Mesenchymal stem cell (in vitro differentiated cells and primary cell): ENCODE results near the gene MYL5.

Source experiments
- DNase-seq: peaks from one replicate; pipeline ENCODE4 v3.0.0-alpha.2; 2013
- H2AFZ ChIP-seq: one replicate; pipeline ENCODE4 v1.6.1; 2013; ENCODE audit warnings: low read depth, mild to moderate bottlenecking, control low read depth, inconsistent platforms, low read length, moderate library complexity
- H2AK5ac ChIP-seq: 2 replicates; pipeline ENCODE4 v1.6.1; 2013; ENCODE audit warnings: low read length, moderate library complexity, mild to moderate bottlenecking, inconsistent platforms; ENCODE audit not compliant: severe bottlenecking
- H2BK120ac ChIP-seq: one replicate; pipeline ENCODE4 v1.6.1; 2013; ENCODE audit warnings: low read depth, mild to moderate bottlenecking, inconsistent platforms, low read length, moderate library complexity
- H2BK12ac ChIP-seq, 2 experiments: one replicate each; pipeline ENCODE4 v1.6.1; 2013; ENCODE audit warnings: inconsistent platforms in 2 of 2, low read length in 2 of 2, mild to moderate bottlenecking in 2 of 2, moderate library complexity in 2 of 2, control low read depth in 1 of 2
- H2BK15ac ChIP-seq: one replicate; pipeline ENCODE4 v1.6.1; 2013; ENCODE audit warnings: mild to moderate bottlenecking, low read depth, inconsistent platforms; ENCODE audit not compliant: poor library complexity, severe bottlenecking
- H2BK5ac ChIP-seq: 2 replicates; pipeline ENCODE4 v1.6.1; 2013; ENCODE audit warnings: low read depth, mild to moderate bottlenecking, low read length, control low read depth, inconsistent platforms; ENCODE audit not compliant: poor library complexity, severe bottlenecking
- H3K14ac ChIP-seq, 2 experiments: one replicate each; pipeline ENCODE4 v1.6.1; 2013; ENCODE audit warnings: inconsistent platforms in 2 of 2, low read length in 2 of 2, control low read depth in 1 of 2, mild to moderate bottlenecking in 1 of 2, moderate library complexity in 1 of 2
- H3K18ac ChIP-seq, 2 experiments: one replicate each; pipeline ENCODE4 v1.6.1; 2013; ENCODE audit warnings: inconsistent platforms in 2 of 2, low read length in 2 of 2, control low read depth in 1 of 2, low read depth in 1 of 2, mild to moderate bottlenecking in 1 of 2
- H3K23ac ChIP-seq, 2 experiments: one replicate each; pipeline ENCODE4 v1.6.1; 2013; ENCODE audit warnings: inconsistent platforms in 2 of 2, low read length in 2 of 2, mild to moderate bottlenecking in 2 of 2, moderate library complexity in 2 of 2, control low read depth in 1 of 2
- H3K27ac ChIP-seq: 2 replicates; pipeline ENCODE4 v1.5.1; 2013; ENCODE audit warnings: mild to moderate bottlenecking, moderate library complexity, low read length, control low read depth, inconsistent platforms; ENCODE audit not compliant: poor library complexity, severe bottlenecking
- H3K27me3 ChIP-seq, 2 experiments: 2 replicates each; pipeline versions ENCODE4 v1.6.1 to v1.7.0; 2013; ENCODE audit warnings: low read length in 2 of 2, mild to moderate bottlenecking in 2 of 2, moderate library complexity in 2 of 2, control low read depth in 1 of 2, inconsistent platforms in 1 of 2; ENCODE audit not compliant: control insufficient read depth in 1 of 2, insufficient read depth in 1 of 2
- H3K36me3 ChIP-seq, 2 experiments: 2 replicates each; pipeline versions ENCODE4 v1.6.1 to v1.7.0; 2013; ENCODE audit warnings: low read length in 2 of 2, control low read depth in 1 of 2, inconsistent platforms in 1 of 2, low read depth in 1 of 2, mild to moderate bottlenecking in 1 of 2; ENCODE audit not compliant: insufficient read depth in 2 of 2, control insufficient read depth in 1 of 2
- H3K4ac ChIP-seq, 2 experiments: one replicate each; pipeline ENCODE4 v1.6.1; 2013; ENCODE audit warnings: inconsistent platforms in 2 of 2, low read length in 2 of 2, mild to moderate bottlenecking in 2 of 2, moderate library complexity in 2 of 2, control low read depth in 1 of 2, low read depth in 1 of 2
- H3K4me1 ChIP-seq: 2 replicates; pipeline ENCODE4 v1.6.1; 2013; ENCODE audit warnings: low read depth, low read length, control low read depth; ENCODE audit not compliant: control insufficient read depth, insufficient read depth
- H3K4me2 ChIP-seq: 2 replicates; pipeline ENCODE4 v1.6.1; 2013; ENCODE audit warnings: low read length, mild to moderate bottlenecking, inconsistent platforms; ENCODE audit not compliant: poor library complexity, severe bottlenecking
- H3K4me3 ChIP-seq, 2 experiments: 2 replicates each; pipeline versions ENCODE4 v1.5.1 to v1.7.0; 2013; ENCODE audit warnings: low read length in 2 of 2, mild to moderate bottlenecking in 2 of 2, control low read depth in 1 of 2, low read depth in 1 of 2; ENCODE audit not compliant: insufficient read depth in 1 of 2
- H3K79me1 ChIP-seq: replicated peaks from 2 replicates; pipeline ENCODE4 v1.6.1; 2013; ENCODE audit warnings: mild to moderate bottlenecking, control low read depth, low read length, inconsistent platforms; ENCODE audit not compliant: poor library complexity, severe bottlenecking
- H3K9ac ChIP-seq: 2 replicates; pipeline ENCODE4 v1.7.0; 2013; ENCODE audit warnings: mild to moderate bottlenecking, low read length, moderate library complexity
- H3K9me3 ChIP-seq: 2 replicates; pipeline ENCODE4 v1.7.0; 2013; ENCODE audit warnings: mild to moderate bottlenecking, low read length; ENCODE audit not compliant: control insufficient read depth
- H4K8ac ChIP-seq: one replicate; pipeline ENCODE4 v1.6.1; 2013; ENCODE audit warnings: inconsistent platforms, mild to moderate bottlenecking, low read length, moderate library complexity
- H4K91ac ChIP-seq: one replicate; pipeline ENCODE4 v1.6.1; 2013; ENCODE audit warnings: mild to moderate bottlenecking, low read length, inconsistent platforms
- WGBS: methylation state at CpG from one replicate; pipeline ENCODE4 v1.1.7; 2013; ENCODE audit warnings: mixed read lengths; 5-methylcytosine and 5-hydroxymethylcytosine counted together

Gene MYL5

GRCh38 chr4:721261-722168 is 47.2 kb downstream of the MYL5 start:
- no peak overlapping the region for H2BK5ac ChIP-seq
- H3K4me3 ChIP-seq = no peak overlapping the region
- H2BK15ac ChIP-seq = peak overlapping the region; percentile 17
- 98% methylated on average over 31 of the region's 31 CpGs for WGBS
- no peak overlapping the region for H3K23ac ChIP-seq
- no peak for DNase-seq
- no peak overlapping the region for H3K18ac ChIP-seq
- no peak overlapping the region for H2BK12ac ChIP-seq
- H3K79me1 ChIP-seq = peaks cover 12% of the 10 kb centered on the region
- H3K9ac ChIP-seq = no peak overlapping the region
- H2AFZ ChIP-seq = no peak overlapping the region
- no peak overlapping the region for H3K4me2 ChIP-seq
- no peak overlapping the region for H2AK5ac ChIP-seq
- no peak overlapping the region for H3K27ac ChIP-seq
- H3K14ac ChIP-seq = no peak overlapping the region
- H4K91ac ChIP-seq = no peak overlapping the region
- H3K27me3 ChIP-seq = no peaks in the 10 kb centered on the region
- H3K36me3 ChIP-seq = peaks cover 5 to 79% of the 10 kb centered on the region in 2 experiments
- peaks cover 39% of the 10 kb centered on the region for H3K4me1 ChIP-seq
- no peak overlapping the region for H4K8ac ChIP-seq
- no peaks in the 10 kb centered on the region for H3K9me3 ChIP-seq
- no peak overlapping the region for H3K4ac ChIP-seq
- no peak overlapping the region for H2BK120ac ChIP-seq

DNA sequence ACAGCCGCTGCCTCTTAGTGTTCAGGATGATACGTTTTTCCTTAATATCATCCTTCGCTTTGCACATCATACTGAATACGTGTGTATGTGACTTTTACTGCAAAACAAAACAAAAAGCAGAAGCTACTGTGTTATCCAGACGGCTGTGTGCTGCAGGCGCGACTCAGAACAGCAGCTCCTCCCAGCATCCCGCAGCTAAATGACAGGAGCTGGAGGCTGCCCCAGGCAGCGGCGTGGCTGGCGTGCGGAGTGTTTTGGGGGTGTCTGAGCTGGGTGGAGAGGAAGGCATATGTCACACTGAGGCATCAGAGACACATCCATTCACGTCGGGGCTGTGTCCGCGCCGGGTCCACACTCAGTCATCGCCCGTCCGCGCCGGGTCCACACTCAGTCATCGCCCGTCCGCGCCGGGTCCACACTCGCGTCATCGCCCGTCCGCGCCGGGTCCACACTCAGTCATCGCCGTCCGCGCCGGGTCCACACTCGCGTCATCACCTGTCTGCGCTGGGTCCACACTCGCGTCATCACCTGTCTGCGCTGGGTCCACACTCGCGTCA is 47.9 kb downstream of the MYL5 start:
- Histone ChIP-seq H3K27me3 (no peaks in the 10 kb centered on the region), H3K4me1 (peaks cover 42% of the 10 kb centered on the region), H4K91ac (no peak overlapping the region), H3K14ac (no peak overlapping the region), H3K36me3 (peaks cover 5 to 78% of the 10 kb centered on the region in 2 experiments), H2BK5ac (no peak overlapping the region), H4K8ac (no peak overlapping the region), H3K9ac (no peak overlapping the region), H3K23ac (no peak overlapping the region), H2BK12ac (no peak overlapping the region), H3K9me3 (no peaks in the 10 kb centered on the region), H2AFZ (no peak overlapping the region), H3K4ac (no peak overlapping the region), H2BK120ac (no peak overlapping the region), H3K79me1 (peaks cover 12% of the 10 kb centered on the region), H3K27ac (no peak overlapping the region), H2AK5ac (no peak overlapping the region), H3K4me3 (no peak overlapping the region), H3K18ac (no peak overlapping the region), H3K4me2 (no peak overlapping the region), H2BK15ac (no peak overlapping the region)
- 98% methylated on average over 42 of the region's 47 CpGs for WGBS
- no peak for DNase-seq

DNA sequence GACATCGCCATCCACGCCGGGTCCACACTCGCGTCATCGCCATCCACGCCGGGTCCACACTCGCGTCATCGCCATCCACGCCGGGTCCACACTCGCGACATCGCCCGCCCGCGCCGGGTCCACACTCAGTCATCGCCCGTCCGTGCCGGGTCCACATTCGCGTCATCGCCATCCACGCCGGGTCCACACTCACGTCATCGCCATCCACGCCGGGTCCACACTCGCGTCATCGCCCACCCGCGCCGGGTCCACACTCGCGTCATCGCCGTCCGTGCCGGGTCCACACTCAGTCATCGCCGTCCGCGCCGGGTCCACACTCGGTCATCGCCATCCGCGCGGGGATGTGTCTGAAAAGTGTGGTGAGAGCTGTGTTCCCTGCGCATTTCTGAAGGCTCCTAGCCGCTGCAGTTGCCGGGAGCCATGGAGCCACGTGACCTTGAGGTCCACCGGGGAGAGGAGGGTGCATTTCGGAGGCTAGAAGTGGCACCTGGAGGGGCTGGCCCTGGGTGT is 48.6 kb downstream of the MYL5 start:
- peaks cover 12% of the 10 kb centered on the region for H3K79me1 ChIP-seq
- WGBS = 98% methylated on average over 61 of the region's 61 CpGs

More for the DNA sequence above, 48.6 kb downstream of the MYL5 start:
- no peak for DNase-seq
- Histone ChIP-seq H3K4me2 (no peak overlapping the region), H2AK5ac (no peak overlapping the region), H3K9ac (no peak overlapping the region), H3K4me3 (peak overlapping the region in 1 of 2 experiments; percentile 12), H2AFZ (no peak overlapping the region), H3K4ac (no peak overlapping the region), H4K91ac (peak overlapping the region; percentile 44), H3K36me3 (peaks cover 5 to 72% of the 10 kb centered on the region in 2 experiments), H3K27me3 (no peaks in the 10 kb centered on the region), H2BK15ac (no peak overlapping the region), H2BK5ac (no peak overlapping the region), H3K23ac (no peak overlapping the region), H2BK120ac (no peak overlapping the region), H3K27ac (no peak overlapping the region), H3K9me3 (no peaks in the 10 kb centered on the region), H4K8ac (no peak overlapping the region), H2BK12ac (peak overlapping the region in 1 of 2 experiments; percentile 11), H3K4me1 (peaks cover 39% of the 10 kb centered on the region), H3K14ac (no peak overlapping the region), H3K18ac (no peak overlapping the region)
